ENCODE measurements around the gene PNKP. TPM values are rescaled to one million over a fixed set of nuclear protein-coding genes. Genes with fewer than 3 reads are reported as not detected.

Gene PNKP
- total and polyA plus RNA-seq, 2 of the 8 experiments (the other 6 are each of a cell fraction or from before 2014, with no cell fraction given): 45.8 to 105 TPM

DNA sequence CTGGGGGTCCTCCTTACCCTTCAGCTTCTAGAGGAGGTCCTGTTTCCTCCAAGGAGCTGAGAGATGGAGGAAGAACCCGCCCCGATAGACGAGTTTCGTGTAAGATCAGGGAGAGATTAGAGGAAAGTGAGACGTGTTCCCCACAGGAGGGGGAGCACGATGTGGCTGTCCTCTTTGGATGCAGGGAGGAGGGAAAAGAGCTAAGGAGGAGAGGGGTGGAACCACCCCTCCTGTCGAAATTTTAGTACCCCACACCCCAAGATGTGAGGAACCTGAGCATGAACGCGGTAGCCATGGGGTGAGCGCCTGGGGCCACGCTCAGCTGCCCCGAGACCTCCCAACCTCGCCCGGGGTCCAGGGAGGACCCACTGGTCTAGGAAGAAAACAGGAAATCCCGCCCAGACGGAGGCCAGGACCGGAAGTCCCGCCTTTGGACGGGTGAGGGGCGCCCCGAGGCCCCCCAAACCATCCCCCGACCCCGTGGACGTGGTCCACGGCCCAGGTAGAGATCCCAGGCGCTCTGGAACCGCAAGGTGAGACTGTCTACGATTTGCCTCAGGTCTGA lies 8.6 kb upstream of the PNKP start:
- POLR2A ChIA-PET (ENCODE audit: partially characterized antibody): interaction anchor here (0.8 to 6.2 kb wide), 16 partner anchors 10 to 376 kb away, joined by 3 to 76 read pairs (median 6); partner anchors contain the start of genes ATF5, CPT1C, NUP62 and PNKP
- Histone ChIP-seq H3K79me1 (ENCODE audit: low read depth, low read length) (peaks cover 19% of the 10 kb centered on the region), H3K9me3 (ENCODE audit: insufficient read depth in 2 of 2, low read depth in 1 of 2, low read length in 1 of 2) (no peaks in the 10 kb centered on the region), H3K4ac (replicated peaks; ENCODE audit: insufficient read length, low read depth, low read length) (peak overlapping the region; percentile 89), H2AFZ (ENCODE audit: low read length) (no peak overlapping the region; the same call in 1 of the 2 replicates), H2BK12ac (ENCODE audit: low read depth, low read length) (peak overlapping the region; percentile 70; the same call in 1 of the 2 replicates), H2BK20ac (ENCODE audit: low read length) (no peak overlapping the region), H4K91ac (replicated peaks; ENCODE audit: insufficient read length, low read length) (peak overlapping the region; percentile 97), H4K8ac (ENCODE audit: extremely low read depth, insufficient read depth, low read length) (peak overlapping the region; percentile 98; the same call in 1 of the 2 replicates), H3K27me3 (replicated peaks in 1 of 4; ENCODE audit: control insufficient read depth in 3 of 4, extremely low read depth in 1 of 4, insufficient read depth in 3 of 4, low read length in 3 of 4) (no peaks in the 10 kb centered on the region), H2AK5ac (ENCODE audit: low read depth, low read length) (peak overlapping the region; percentile 91), H3K4me3 (ENCODE audit: extremely low read depth in 1 of 4, insufficient read depth in 2 of 4, low read depth in 3 of 4, low read length in 4 of 4) (peak overlapping the region; percentile 90 to 95 (median 92)), H2BK5ac (ENCODE audit: low read depth, low read length) (peak overlapping the region; percentile 100), H3K23me2 (ENCODE audit: low read depth, low read length) (peaks cover 16% of the 10 kb centered on the region), H3K56ac (replicated peaks; ENCODE audit: insufficient read length, low read depth, low read length) (peak overlapping the region; percentile 93), H2BK15ac (ENCODE audit: low read length) (peak overlapping the region; percentile 97; the same call in 1 of the 2 replicates), H3K79me2 (ENCODE audit: control insufficient read depth in 1 of 2, insufficient read depth in 2 of 2, low read length in 2 of 2) (peaks cover 0 to 30% of the 10 kb centered on the region in 2 experiments; a peak in 2 of 4 replicates), H3K27ac (ENCODE audit: low read depth, low read length) (peak overlapping the region; percentile 93), H3K14ac (ENCODE audit: insufficient read length) (no peak overlapping the region), H3K4me1 (replicated peaks in 1 of 4; ENCODE audit: control insufficient read depth in 3 of 4, insufficient read depth in 4 of 4, low read length in 3 of 4) (peaks cover 0 to 13% (median 7%) of the 10 kb centered on the region in 4 experiments; a peak in 6 of 7 replicates), H4K20me1 (replicated peaks in 1 of 2; ENCODE audit: control insufficient read depth in 1 of 2, insufficient read depth in 2 of 2, low read length in 2 of 2) (peaks cover 3 to 4% of the 10 kb centered on the region in 2 experiments), H3K36me3 (ENCODE audit: control insufficient read depth in 2 of 4, insufficient read depth in 4 of 4, low read length in 3 of 4) (peaks cover 3 to 16% (median 12%) of the 10 kb centered on the region in 4 experiments; a peak in 6 of 8 replicates), H3K4me2 (ENCODE audit: insufficient read depth in 1 of 2, low read depth in 2 of 2, low read length in 2 of 2) (peak overlapping the region; percentile 90 to 92), H3K23ac (ENCODE audit: insufficient read length) (no peak overlapping the region), H3K9ac (replicated peaks in 1 of 4; ENCODE audit: extremely low read depth in 1 of 4, low read depth in 3 of 4, low read length in 3 of 4) (peak overlapping the region; percentile 90 to 98 (median 96)), H3K18ac (ENCODE audit: extremely low read depth, low read length) (peak overlapping the region; percentile 94), H2BK120ac (replicated peaks; ENCODE audit: low read depth, low read length) (peak overlapping the region; percentile 44), H4K5ac (ENCODE audit: insufficient read length, low read depth, low read length) (peak overlapping the region; percentile 92)
- CTCF ChIA-PET (ENCODE audit: partially characterized antibody): interaction anchor here (0.8 to 1.8 kb wide), 3 partner anchors 11 to 15 kb away, joined by 3 to 6 read pairs (median 3); no protein-coding TSS in a partner anchor
- DNase-seq (ENCODE audit: low read depth in 1 of 2, low spot score in 2 of 2) (peak in 1 of 2 experiments; percentile 76), FAIRE-seq (no peak)
- 1% methylated on average over 20 of the region's 28 CpGs; no CpG with 5 or more reads in 1 of the 2 experiments for WGBS, 2 experiments (ENCODE audit: extremely low coverage in 1 of 2, insufficient coverage in 1 of 2, insufficient read length in 1 of 2, insufficient replicate concordance in 2 of 2, low coverage in 1 of 2, low lambda C conversion rate in 2 of 2, missing lambda C conversion rate in 1 of 2)
- peak; percentile 89 for TF ChIP-seq GABPA (IDR thresholded peaks at IDR 0.05; ENCODE audit: borderline replicate concordance, insufficient read depth, low read length)
- TF ChIP-seq PHF8 (conservative IDR thresholded peaks at IDR 0.05; ENCODE audit: low read depth, low read length): peak; percentile 70; the same call in 1 of the 2 replicates
- TF ChIP-seq KDM4A (IDR thresholded peaks at IDR 0.05; ENCODE audit: low read depth, low read length, severe bottlenecking): peak; percentile 7
- TF ChIP-seq SP2 (IDR thresholded peaks at IDR 0.05; ENCODE audit: low read length): peak; percentile 46; the same call in 1 of the 2 replicates
- TF ChIP-seq, protein P1, sequence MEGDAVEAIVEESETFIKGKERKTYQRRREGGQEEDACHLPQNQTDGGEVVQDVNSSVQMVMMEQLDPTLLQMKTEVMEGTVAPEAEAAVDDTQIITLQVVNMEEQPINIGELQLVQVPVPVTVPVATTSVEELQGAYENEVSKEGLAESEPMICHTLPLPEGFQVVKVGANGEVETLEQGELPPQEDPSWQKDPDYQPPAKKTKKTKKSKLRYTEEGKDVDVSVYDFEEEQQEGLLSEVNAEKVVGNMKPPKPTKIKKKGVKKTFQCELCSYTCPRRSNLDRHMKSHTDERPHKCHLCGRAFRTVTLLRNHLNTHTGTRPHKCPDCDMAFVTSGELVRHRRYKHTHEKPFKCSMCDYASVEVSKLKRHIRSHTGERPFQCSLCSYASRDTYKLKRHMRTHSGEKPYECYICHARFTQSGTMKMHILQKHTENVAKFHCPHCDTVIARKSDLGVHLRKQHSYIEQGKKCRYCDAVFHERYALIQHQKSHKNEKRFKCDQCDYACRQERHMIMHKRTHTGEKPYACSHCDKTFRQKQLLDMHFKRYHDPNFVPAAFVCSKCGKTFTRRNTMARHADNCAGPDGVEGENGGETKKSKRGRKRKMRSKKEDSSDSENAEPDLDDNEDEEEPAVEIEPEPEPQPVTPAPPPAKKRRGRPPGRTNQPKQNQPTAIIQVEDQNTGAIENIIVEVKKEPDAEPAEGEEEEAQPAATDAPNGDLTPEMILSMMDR (IDR thresholded peaks at IDR 0.05; ENCODE audit: control extremely low read depth in 1 of 3, insufficient read depth in 1 of 3, low read depth in 1 of 3, low read length in 3 of 3): no peak

Data from H1 (cell line).